ENCODE data around the gene CTNNA1.

CTNNA1 gene

DNA sequence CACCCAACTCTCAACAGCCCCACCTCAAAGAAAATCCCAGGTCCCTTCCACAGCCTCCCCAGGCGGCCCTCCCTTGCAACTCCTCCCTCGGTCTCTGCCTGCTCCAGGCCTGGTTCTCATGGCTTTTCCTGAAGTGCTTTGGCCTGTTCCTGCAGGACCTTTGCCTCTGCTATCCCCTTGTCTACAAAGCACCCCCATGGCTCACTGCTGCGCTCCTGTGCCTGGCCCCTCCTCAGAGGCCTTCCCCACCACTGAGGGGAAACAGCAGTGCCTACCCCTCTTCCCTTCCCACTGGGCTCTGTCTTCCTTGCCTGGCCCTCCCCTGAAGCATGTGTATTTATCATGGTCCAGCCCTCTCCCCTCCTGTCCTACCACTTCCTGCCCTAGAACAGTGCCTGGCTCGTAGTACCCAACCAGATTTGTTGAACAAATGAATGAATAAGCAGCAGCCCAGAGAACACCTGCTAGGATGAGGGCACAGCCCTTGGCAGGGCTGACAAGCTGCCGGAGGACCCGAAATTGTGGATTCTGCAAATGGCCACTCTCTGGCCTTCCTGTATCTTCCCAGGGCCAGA lies 190.5 kb downstream of the CTNNA1 start:
- TF ChIP-seq ARNTL (CRISPR knock-in tag; IDR thresholded peaks at IDR 0.05; ENCODE audit: borderline replicate concordance, low read depth) (no peak), CSRNP3 (CRISPR knock-in tag; IDR thresholded peaks at IDR 0.05) (no peak), ZC3H10 (CRISPR knock-in tag; IDR thresholded peaks at IDR 0.05) (no peak), RARB (CRISPR knock-in tag; IDR thresholded peaks at IDR 0.05) (no peak), GLIS3 (CRISPR knock-in tag; IDR thresholded peaks at IDR 0.05) (no peak), BACH2 (CRISPR knock-in tag; IDR thresholded peaks at IDR 0.05; ENCODE audit: borderline replicate concordance) (no peak), ZNF565 (CRISPR knock-in tag; conservative IDR thresholded peaks at IDR 0.05; ENCODE audit: low read depth) (no peak), CSDC2 (CRISPR knock-in tag; IDR thresholded peaks at IDR 0.05) (no peak), OSR1 (CRISPR knock-in tag; IDR thresholded peaks at IDR 0.05) (no peak), ZNF70 (CRISPR knock-in tag; IDR thresholded peaks at IDR 0.05) (no peak), ISL1 (CRISPR knock-in tag; IDR thresholded peaks at IDR 0.05) (no peak), TCF4 (CRISPR knock-in tag; IDR thresholded peaks at IDR 0.05; ENCODE audit: borderline replicate concordance) (no peak), PPARA (CRISPR knock-in tag; IDR thresholded peaks at IDR 0.05; ENCODE audit: borderline replicate concordance) (no peak), TSHZ2 (CRISPR knock-in tag; IDR thresholded peaks at IDR 0.05) (no peak), ZFP3 (CRISPR knock-in tag; IDR thresholded peaks at IDR 0.05) (no peak), ZNF8 (CRISPR knock-in tag; IDR thresholded peaks at IDR 0.05) (no peak), ZFP30 (CRISPR knock-in tag; IDR thresholded peaks at IDR 0.05) (no peak)
- TF ChIP-seq, protein P1, sequence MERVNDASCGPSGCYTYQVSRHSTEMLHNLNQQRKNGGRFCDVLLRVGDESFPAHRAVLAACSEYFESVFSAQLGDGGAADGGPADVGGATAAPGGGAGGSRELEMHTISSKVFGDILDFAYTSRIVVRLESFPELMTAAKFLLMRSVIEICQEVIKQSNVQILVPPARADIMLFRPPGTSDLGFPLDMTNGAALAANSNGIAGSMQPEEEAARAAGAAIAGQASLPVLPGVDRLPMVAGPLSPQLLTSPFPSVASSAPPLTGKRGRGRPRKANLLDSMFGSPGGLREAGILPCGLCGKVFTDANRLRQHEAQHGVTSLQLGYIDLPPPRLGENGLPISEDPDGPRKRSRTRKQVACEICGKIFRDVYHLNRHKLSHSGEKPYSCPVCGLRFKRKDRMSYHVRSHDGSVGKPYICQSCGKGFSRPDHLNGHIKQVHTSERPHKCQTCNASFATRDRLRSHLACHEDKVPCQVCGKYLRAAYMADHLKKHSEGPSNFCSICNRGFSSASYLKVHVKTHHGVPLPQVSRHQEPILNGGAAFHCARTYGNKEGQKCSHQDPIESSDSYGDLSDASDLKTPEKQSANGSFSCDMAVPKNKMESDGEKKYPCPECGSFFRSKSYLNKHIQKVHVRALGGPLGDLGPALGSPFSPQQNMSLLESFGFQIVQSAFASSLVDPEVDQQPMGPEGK (CRISPR knock-in tag; IDR thresholded peaks at IDR 0.05; ENCODE audit: borderline replicate concordance) = no peak
- TF ChIP-seq, protein P2, sequence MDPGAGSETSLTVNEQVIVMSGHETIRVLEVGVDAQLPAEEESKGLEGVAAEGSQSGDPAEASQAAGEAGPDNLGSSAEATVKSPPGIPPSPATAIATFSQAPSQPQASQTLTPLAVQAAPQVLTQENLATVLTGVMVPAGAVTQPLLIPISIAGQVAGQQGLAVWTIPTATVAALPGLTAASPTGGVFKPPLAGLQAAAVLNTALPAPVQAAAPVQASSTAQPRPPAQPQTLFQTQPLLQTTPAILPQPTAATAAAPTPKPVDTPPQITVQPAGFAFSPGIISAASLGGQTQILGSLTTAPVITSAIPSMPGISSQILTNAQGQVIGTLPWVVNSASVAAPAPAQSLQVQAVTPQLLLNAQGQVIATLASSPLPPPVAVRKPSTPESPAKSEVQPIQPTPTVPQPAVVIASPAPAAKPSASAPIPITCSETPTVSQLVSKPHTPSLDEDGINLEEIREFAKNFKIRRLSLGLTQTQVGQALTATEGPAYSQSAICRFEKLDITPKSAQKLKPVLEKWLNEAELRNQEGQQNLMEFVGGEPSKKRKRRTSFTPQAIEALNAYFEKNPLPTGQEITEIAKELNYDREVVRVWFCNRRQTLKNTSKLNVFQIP (CRISPR knock-in tag; IDR thresholded peaks at IDR 0.05; ENCODE audit: borderline replicate concordance, low read depth) = no peak
- TF ChIP-seq, protein P3, sequence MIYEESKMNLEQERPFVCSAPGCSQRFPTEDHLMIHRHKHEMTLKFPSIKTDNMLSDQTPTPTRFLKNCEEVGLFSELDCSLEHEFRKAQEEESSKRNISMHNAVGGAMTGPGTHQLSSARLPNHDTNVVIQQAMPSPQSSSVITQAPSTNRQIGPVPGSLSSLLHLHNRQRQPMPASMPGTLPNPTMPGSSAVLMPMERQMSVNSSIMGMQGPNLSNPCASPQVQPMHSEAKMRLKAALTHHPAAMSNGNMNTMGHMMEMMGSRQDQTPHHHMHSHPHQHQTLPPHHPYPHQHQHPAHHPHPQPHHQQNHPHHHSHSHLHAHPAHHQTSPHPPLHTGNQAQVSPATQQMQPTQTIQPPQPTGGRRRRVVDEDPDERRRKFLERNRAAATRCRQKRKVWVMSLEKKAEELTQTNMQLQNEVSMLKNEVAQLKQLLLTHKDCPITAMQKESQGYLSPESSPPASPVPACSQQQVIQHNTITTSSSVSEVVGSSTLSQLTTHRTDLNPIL (CRISPR knock-in tag; IDR thresholded peaks at IDR 0.05; ENCODE audit: low read depth) = no peak
- ATAC-seq = no peak

GRCh38 chr5:138944527-138945322 lies 191.5 kb downstream of the CTNNA1 start:
- no peak for ATAC-seq
- TF ChIP-seq OSR1 (CRISPR knock-in tag; IDR thresholded peaks at IDR 0.05) = no peak

Measured in SK-N-SH treated with all-trans-retinoic acid at 6 μM for 48 hours (cell line).